Measurements from ENCODE around the gene ITPR1.

- TF ChIP-seq, protein P1, sequence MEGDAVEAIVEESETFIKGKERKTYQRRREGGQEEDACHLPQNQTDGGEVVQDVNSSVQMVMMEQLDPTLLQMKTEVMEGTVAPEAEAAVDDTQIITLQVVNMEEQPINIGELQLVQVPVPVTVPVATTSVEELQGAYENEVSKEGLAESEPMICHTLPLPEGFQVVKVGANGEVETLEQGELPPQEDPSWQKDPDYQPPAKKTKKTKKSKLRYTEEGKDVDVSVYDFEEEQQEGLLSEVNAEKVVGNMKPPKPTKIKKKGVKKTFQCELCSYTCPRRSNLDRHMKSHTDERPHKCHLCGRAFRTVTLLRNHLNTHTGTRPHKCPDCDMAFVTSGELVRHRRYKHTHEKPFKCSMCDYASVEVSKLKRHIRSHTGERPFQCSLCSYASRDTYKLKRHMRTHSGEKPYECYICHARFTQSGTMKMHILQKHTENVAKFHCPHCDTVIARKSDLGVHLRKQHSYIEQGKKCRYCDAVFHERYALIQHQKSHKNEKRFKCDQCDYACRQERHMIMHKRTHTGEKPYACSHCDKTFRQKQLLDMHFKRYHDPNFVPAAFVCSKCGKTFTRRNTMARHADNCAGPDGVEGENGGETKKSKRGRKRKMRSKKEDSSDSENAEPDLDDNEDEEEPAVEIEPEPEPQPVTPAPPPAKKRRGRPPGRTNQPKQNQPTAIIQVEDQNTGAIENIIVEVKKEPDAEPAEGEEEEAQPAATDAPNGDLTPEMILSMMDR (IDR thresholded peaks at IDR 0.05) = no peak
- no peak for TF ChIP-seq POLR2A (IDR thresholded peaks at IDR 0.05)
Measured at GRCh38 chr3:4758249-4758860, 265.2 kb downstream of the ITPR1 start.

Measured in esophagus squamous epithelium (tissue), 4 donors.